NB4 (cell line): ENCODE results near the gene TMC3.

Source experiments
- POLR2A ChIP-seq: IDR thresholded peaks from 2 replicates; pipeline ENCODE4 v1.6.1; 2011; ENCODE audit warnings: mild to moderate bottlenecking; ENCODE audit not compliant: insufficient read length; ENCODE audit errors: extremely low read depth
- TF ChIP-seq, protein P1 (sequence below): IDR thresholded peaks from one replicate; pipeline ENCODE4 v1.5.1; 2012; ENCODE audit warnings: low read depth, low read length

- TF ChIP-seq POLR2A = no peak
- TF ChIP-seq, protein P1, sequence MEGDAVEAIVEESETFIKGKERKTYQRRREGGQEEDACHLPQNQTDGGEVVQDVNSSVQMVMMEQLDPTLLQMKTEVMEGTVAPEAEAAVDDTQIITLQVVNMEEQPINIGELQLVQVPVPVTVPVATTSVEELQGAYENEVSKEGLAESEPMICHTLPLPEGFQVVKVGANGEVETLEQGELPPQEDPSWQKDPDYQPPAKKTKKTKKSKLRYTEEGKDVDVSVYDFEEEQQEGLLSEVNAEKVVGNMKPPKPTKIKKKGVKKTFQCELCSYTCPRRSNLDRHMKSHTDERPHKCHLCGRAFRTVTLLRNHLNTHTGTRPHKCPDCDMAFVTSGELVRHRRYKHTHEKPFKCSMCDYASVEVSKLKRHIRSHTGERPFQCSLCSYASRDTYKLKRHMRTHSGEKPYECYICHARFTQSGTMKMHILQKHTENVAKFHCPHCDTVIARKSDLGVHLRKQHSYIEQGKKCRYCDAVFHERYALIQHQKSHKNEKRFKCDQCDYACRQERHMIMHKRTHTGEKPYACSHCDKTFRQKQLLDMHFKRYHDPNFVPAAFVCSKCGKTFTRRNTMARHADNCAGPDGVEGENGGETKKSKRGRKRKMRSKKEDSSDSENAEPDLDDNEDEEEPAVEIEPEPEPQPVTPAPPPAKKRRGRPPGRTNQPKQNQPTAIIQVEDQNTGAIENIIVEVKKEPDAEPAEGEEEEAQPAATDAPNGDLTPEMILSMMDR = no peak
Measured at GRCh38 chr15:81388436-81388770, 14.4 kb upstream of the TMC3 start.
